Mucosa of stomach (tissue), 1 donor: ENCODE measurements around the gene NOTO.
"Not testable (repeated sequence)": the region's sequence is repeated elsewhere in the genome, so short reads cannot be mapped to it uniquely, and the experiment has no call there.

ENCODE experiments used
- H3K27me3 ChIP-seq: one replicate; pipeline ENCODE4 v1.7.0; 2013; ENCODE audit warnings: mild to moderate bottlenecking, low read length; ENCODE audit not compliant: control insufficient read depth, insufficient read depth
- H3K36me3 ChIP-seq: one replicate; pipeline ENCODE4 v1.7.0; 2013; ENCODE audit warnings: low read length; ENCODE audit not compliant: control insufficient read depth, insufficient read depth
- H3K4me1 ChIP-seq: one replicate; pipeline ENCODE4 v1.7.0; 2013; ENCODE audit warnings: mild to moderate bottlenecking, low read length; ENCODE audit not compliant: control insufficient read depth, insufficient read depth
- H3K4me3 ChIP-seq: one replicate; pipeline ENCODE4 v1.7.0; 2013; ENCODE audit warnings: low read length
- H3K9ac ChIP-seq: one replicate; pipeline ENCODE4 v1.7.0; 2013; ENCODE audit warnings: mild to moderate bottlenecking, low read length, moderate library complexity
- H3K9me3 ChIP-seq: one replicate; pipeline ENCODE4 v1.7.0; 2013; ENCODE audit warnings: mild to moderate bottlenecking, low read length, moderate library complexity; ENCODE audit not compliant: control insufficient read depth
- donor health status: Pancreatic carcinoma.

The NOTO gene, protein sequence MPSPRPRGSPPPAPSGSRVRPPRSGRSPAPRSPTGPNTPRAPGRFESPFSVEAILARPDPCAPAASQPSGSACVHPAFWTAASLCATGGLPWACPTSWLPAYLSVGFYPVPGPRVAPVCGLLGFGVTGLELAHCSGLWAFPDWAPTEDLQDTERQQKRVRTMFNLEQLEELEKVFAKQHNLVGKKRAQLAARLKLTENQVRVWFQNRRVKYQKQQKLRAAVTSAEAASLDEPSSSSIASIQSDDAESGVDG

DNA sequence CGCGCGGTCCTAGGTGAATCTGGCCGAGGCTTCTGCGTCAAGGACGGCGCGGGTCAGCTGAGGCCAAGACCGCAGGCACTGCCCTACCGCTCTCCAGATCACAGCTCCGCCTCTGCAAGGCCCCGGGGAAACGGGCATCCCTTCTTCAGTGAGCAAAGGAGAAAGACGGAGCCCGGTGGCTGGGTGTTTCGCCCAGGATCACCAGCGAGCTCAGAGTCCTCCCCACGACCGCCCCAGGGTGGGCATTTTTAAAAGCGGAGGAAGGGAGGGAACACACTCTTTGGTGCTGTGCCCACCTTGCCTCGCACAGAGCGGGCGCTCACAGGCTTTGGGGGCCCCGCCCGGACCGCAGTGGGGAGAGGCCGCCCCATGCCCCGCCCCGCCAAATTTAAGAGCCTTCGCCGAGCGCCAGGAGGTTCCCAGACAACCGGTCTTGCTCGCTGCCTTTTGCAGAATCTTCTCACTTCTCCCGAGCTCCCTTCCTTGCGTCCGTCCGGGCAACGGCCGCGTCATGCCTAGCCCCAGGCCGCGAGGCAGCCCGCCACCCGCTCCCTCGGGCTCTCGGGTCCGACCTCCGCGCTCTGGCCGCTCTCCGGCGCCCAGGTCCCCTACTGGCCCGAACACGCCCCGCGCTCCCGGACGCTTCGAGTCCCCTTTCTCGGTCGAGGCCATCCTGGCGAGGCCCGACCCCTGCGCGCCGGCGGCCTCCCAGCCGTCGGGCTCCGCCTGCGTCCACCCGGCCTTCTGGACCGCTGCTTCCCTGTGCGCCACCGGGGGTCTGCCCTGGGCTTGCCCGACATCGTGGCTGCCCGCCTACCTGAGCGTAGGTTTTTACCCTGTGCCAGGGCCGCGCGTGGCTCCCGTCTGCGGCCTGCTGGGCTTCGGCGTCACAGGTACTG lies at the start of gene NOTO:
NOTO (plus strand) TSS at position 419 of the 899 bp plus-strand sequence; CDS start at position 512, 93 bp downstream.
- Histone ChIP-seq H3K4me3 (no peak within 1 kb of the TSS), H3K27me3 (peaks cover 42% of the 10 kb centered on the region), H3K36me3 (no peaks in the 10 kb centered on the region), H3K9me3 (no peaks in the 10 kb centered on the region), H3K4me1 (no peaks in the 10 kb centered on the region), H3K9ac (no peak within 1 kb of the TSS)

DNA sequence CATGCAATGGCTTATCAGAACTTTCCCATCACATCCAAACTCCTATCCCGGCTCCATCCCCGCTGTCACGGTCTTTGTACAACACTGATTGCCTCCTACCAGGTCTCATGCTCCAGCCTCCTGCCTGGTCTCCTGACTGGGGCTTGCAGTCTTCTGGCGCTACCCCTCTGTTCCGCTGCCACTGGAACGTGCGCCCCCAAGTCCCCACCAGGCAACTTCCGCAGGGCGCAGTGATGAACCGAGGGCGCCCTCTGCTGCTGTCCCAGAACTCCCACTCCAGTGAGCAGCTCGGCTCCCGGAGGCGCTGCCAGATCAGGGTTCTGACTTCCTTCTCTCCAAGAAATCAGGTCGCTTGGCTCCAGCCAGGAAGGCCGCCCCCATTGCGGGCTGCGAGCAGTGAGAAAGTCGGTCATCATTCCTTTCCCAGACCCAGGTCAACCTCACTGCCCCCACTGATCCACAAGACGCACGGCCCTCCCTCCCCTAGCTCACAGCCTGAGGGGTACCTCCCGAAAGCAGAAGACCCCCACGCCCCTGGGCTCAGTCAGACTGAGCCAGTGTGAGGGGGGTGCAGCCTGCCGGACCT lies 45.7 kb upstream of the NOTO start:
- Histone ChIP-seq H3K36me3 (no peaks in the 10 kb centered on the region), H3K4me3 (no peak overlapping the region), H3K9ac (no peak overlapping the region), H3K9me3 (no peaks in the 10 kb centered on the region), H3K27me3 (peaks cover 17% of the 10 kb centered on the region), H3K4me1 (no peaks in the 10 kb centered on the region)

DNA sequence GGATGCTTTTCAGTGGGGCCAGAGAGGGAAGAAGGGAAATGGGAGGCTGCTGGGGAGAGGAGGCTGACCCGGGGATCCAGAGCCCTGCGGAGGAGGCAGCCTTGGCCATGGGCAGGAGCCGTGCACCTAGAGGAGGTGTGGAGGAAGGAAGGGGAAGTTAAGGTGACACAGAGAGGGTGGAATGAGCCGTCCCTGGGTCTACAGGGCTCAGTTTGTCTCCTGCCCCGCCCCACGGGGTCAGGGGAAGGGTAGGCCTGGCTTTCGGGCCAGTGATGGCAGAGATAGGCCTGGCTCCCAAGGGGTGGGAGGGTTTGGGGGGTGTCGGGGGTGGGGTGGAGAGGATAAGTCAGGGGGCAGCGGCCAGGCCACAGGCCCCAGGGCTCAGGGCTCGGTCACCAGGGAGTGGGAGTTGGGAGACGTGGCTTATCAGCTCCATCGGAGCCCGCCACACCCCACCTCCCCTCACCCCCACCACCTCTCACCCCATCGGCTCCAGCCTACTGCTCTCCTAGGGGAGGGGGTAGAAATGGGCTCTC lies 39.5 kb upstream of the NOTO start:
- H3K9ac ChIP-seq: no peak overlapping the region
- H3K4me3 ChIP-seq: no peak overlapping the region
- H3K36me3 ChIP-seq: no peaks in the 10 kb centered on the region
- no peaks in the 10 kb centered on the region for H3K9me3 ChIP-seq
- peaks cover 4% of the 10 kb centered on the region for H3K27me3 ChIP-seq
- H3K4me1 ChIP-seq: no peaks in the 10 kb centered on the region

DNA sequence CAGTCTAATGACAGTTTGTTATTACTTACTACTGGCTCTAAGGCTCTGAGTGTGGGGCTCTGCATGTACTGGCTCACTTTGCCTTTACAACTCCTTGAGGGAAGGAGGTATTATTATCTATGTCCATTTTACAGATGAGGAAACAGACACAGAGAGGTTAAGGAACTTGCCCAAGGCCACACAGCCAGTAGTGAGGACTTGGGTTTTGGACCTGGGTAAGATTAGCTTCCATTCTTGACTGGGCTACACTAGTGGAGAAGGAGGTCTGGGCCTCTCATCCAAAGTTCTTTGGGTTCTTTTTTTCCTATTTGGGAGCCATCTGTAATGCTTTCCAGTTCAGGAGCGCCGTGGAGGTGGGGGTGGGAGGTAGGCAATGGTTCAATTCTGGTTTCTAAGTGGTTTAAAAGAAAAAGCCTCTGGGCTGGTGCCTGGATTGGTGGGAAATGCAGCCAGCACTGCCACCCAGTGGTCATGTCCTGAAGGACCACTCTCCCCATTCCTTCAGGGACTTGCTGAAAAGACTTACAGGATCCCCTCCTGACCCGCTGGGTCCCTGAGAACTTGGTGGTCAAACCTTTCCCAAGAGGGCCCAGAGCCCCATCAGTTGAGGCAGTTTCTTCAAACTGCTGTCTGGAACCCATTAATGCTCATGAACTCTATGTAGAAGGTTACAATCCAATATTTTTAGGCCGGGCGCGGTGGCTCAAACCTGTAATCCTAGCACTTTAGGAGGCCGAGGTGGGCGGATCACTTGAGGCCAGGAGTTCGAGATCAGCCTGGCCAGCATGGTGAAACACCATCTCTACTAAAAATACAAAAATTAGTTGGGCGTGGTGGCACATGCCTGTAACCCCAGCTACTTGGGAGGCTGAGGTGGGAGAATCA lies 38.6 kb upstream of the NOTO start:
- Histone ChIP-seq H3K9me3 (no peaks in the 10 kb centered on the region), H3K4me1 (no peaks in the 10 kb centered on the region), H3K27me3 (no peaks in the 10 kb centered on the region), H3K36me3 (no peaks in the 10 kb centered on the region), H3K4me3 (no peak overlapping the region), H3K9ac (no peak overlapping the region)

DNA sequence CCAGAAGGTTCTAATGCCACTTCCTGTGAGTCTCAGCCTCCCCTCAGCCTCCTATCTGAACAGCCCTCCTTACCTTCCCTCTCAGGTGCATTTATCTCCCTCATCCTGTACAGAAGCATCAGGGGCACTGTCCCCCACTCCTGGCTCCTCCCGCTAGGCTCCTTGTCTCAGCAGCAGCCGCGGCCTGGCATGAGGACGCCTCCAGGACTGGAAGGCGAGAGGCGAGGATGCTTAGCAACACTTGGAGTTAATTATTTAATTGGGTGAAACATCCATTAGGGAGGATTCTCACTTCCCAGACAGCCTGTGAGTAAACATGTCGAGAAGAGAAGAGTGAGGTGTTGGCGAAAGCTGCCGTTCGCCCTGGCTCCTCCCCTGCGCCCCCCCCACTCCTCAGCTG lies 36.4 kb upstream of the NOTO start:
- H3K27me3 ChIP-seq, H3K36me3 ChIP-seq, H3K4me3 ChIP-seq, H3K9ac ChIP-seq, H3K4me1 ChIP-seq, H3K9me3 ChIP-seq: not testable (repeated sequence)

DNA sequence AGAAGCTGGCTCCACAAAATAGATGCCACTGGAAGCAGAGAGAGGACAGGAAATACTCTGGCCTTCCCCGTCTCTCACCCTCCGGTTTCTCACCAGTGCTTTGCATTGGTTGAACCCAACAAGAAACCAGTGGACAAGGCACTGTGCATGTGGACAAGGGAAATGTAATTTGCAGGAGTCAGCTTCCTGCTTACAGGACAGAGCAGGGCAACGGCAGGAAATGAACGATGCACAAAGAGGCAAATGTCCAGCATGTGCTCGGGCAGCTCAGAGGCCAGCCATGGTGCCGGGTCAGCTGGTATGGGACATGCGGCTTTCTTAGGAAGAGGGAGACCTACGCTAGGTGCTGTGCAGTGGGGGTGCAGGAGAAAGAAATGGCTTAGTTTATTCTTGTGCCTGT lies 35.6 kb upstream of the NOTO start:
- not testable (repeated sequence) for H3K9ac ChIP-seq, H3K4me1 ChIP-seq, H3K4me3 ChIP-seq, H3K36me3 ChIP-seq, H3K9me3 ChIP-seq, H3K27me3 ChIP-seq

DNA sequence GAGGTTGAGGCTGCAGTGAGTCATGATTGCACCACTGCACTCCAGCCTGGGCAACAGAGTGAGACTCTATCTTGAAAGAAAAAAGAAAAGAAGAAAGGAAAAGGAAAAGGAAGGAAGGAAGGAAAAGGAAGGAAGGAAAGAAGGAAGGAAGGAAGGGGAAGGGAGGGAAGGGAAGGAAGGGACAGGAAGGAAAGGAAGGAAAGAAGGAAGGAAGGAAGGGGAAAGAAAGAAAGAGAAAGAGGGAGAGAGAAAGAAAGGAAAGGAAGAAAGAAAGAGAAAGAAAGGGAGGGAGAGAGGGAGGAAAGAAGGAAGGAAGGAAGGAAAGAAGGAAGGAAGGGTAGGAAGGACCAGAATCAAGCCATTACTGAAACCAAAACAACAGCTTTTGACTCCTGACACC lies 34.0 kb upstream of the NOTO start:
- H3K9me3 ChIP-seq, H3K4me3 ChIP-seq, H3K9ac ChIP-seq, H3K4me1 ChIP-seq, H3K27me3 ChIP-seq, H3K36me3 ChIP-seq: not testable (repeated sequence)

DNA sequence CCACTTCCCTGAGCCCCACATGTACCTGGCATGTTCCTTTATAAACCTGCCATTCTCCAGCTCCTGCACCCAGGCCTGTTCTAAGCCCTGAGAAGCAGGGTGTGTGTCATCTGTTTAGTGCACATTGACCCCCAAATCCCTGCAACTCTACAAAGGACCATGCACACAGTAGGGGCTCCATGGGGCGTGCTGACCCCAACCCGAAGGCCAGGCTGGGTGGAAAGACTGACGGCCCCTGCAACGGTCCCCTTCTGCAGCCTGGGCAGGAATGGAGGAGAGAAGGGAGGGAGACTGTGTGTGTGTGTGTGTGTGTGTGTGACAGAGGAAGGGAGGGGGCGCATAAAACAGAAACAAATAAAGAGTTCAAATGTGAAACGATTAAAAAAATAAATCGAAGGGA lies 32.0 kb upstream of the NOTO start:
- H3K4me1 ChIP-seq, H3K9ac ChIP-seq, H3K36me3 ChIP-seq, H3K4me3 ChIP-seq, H3K9me3 ChIP-seq: not testable (repeated sequence)
- peaks cover 19% of the 10 kb centered on the region for H3K27me3 ChIP-seq

DNA sequence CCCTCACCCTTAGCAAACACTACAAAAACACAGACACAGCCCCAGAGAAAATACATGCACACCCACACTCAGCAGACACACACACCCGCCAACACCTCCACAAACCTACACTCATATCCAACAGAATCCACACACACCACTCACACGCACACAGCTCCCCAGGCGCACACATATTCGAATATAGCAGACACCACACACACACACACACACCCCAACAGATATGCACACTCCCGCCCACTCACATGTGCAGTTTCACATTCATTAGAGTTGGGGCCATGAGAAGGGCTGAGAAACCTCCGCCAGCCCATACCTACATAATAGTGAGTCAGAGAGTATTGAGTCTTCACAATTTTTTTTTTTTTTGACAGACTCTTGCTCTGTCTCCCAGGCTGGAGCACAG lies 29.4 kb upstream of the NOTO start:
- Histone ChIP-seq H3K36me3 (no peaks in the 10 kb centered on the region), H3K4me1 (peaks cover 26% of the 10 kb centered on the region), H3K9me3 (no peaks in the 10 kb centered on the region), H3K4me3 (no peak overlapping the region), H3K27me3 (peaks cover 44% of the 10 kb centered on the region), H3K9ac (no peak overlapping the region)

DNA sequence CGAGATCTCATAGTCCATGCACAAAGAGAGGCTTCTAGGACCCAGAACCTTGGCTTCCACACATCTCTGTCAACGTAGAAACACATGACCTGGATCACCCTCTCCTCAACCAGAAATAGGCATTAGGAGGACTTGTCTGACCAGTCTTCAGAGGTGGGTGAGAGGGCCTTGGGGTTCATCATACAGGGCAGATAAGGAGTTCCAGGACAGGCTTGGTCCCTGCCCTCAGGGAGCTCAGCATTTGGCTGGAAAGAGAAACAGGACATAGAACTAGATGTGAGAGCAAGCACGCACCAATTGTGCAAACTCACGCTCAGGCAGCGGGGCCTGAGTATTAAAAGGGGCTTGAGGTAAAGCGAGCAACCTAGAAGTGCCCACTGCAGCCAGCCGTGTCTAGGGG lies 28.6 kb upstream of the NOTO start:
- H3K27me3 ChIP-seq: peaks cover 52% of the 10 kb centered on the region
- no peak overlapping the region for H3K9ac ChIP-seq
- H3K4me3 ChIP-seq: no peak overlapping the region
- no peaks in the 10 kb centered on the region for H3K9me3 ChIP-seq
- peaks cover 28% of the 10 kb centered on the region for H3K4me1 ChIP-seq
- no peaks in the 10 kb centered on the region for H3K36me3 ChIP-seq

DNA sequence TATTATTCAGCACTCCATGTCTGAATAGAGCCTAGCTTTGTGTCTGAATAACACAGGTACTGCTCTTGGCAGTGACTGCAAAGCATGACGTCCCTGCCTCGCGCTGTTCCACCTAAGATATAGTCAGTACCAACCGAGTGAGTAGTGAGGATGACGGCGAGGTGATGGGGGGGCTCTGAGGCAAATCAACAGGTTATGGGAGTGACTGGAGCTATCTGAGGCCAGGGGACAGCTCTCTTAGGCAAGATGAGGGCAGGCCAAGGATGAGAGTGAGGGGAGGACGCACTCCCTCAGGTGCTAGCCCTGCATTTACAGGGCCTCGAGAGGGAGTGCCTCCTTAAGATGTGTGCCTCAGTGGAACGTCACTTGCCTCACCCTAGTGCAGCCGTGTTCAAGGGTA lies 28.1 kb upstream of the NOTO start:
- Histone ChIP-seq H3K36me3 (no peaks in the 10 kb centered on the region), H3K4me3 (no peak overlapping the region), H3K9ac (no peak overlapping the region), H3K9me3 (no peaks in the 10 kb centered on the region), H3K27me3 (peaks cover 52% of the 10 kb centered on the region), H3K4me1 (peaks cover 28% of the 10 kb centered on the region)
